PC-9 (cell line): Measurements from ENCODE around the gene SLC35A1. TPM values are rescaled to one million over a fixed set of nuclear protein-coding genes. Genes with fewer than 3 reads are reported as not detected.

Source experiments
- BruUV-seq: library from RNA; stranded (reverse); fragments of 400-500 nt; replicated peaks from 2 replicates; lab custom pipeline; 2021; lab: Mats Ljungman, UMichigan
- CTCF ChIA-PET: fragments of 300-600 bp; sonication (Branson Sonifier 250); formaldehyde crosslinking; loops from one replicate; lab custom pipeline; 2022; ENCODE audit warnings: antibody characterized with exemption; lab: Charles Lee
- POLR2A ChIA-PET: fragments of 300-600 bp; sonication (Branson Sonifier 250); formaldehyde crosslinking; loops from one replicate; lab custom pipeline; 2022; ENCODE audit warnings: antibody characterized with exemption; ENCODE audit not compliant: unreplicated experiment; lab: Charles Lee
- DNase-seq, 2 experiments: peaks; one replicate each; pipeline versions ENCODE4 v3.0.0 to v3.0.0-alpha.2; 2015 to 2022; ENCODE audit warnings: mixed read lengths in 1 of 2
- H2AFZ ChIP-seq: fragments of 200-600 bp; sonication (generic); 2 replicates; pipeline ENCODE4 v1.8.1; 2017; ENCODE audit warnings: antibody characterized with exemption
- H3F3A ChIP-seq: fragments of 200-600 bp; sonication (generic); 2 replicates; pipeline ENCODE4 v1.8.1; 2017; ENCODE audit warnings: antibody characterized with exemption, mild to moderate bottlenecking, low read depth; ENCODE audit not compliant: insufficient read depth
- H3K27ac ChIP-seq: fragments of 200-600 bp; sonication (generic); 2 replicates; pipeline ENCODE4 v1.6.1; 2016; ENCODE audit warnings: mixed run types
- H3K27me3 ChIP-seq: fragments of 200-600 bp; sonication (generic); 2 replicates; pipeline ENCODE4 v1.6.1; 2016; ENCODE audit warnings: low read depth, mixed run types; ENCODE audit not compliant: insufficient read depth
- H3K36me3 ChIP-seq: fragments of 200-600 bp; sonication (generic); 2 replicates; pipeline ENCODE4 v1.6.1; 2016; ENCODE audit warnings: low read depth, mixed run types
- H3K4me1 ChIP-seq: fragments of 200-600 bp; sonication (generic); replicated peaks from 2 replicates; pipeline ENCODE4 v1.6.1; 2016; ENCODE audit warnings: mixed run types; ENCODE audit not compliant: insufficient read depth
- H3K4me2 ChIP-seq: fragments of 200-600 bp; sonication (generic); 2 replicates; pipeline ENCODE4 v1.6.1; 2017; ENCODE audit warnings: mixed run types
- H3K4me3 ChIP-seq: fragments of 200-600 bp; sonication (generic); 2 replicates; pipeline ENCODE4 v1.6.1; 2016; ENCODE audit warnings: mixed run types
- H3K79me2 ChIP-seq: fragments of 200-600 bp; sonication (generic); 2 replicates; pipeline ENCODE4 v1.6.1; 2017; ENCODE audit warnings: low read depth, mixed run types
- H3K9me2 ChIP-seq: fragments of 200-600 bp; sonication (generic); 2 replicates; pipeline ENCODE4 v1.8.1; 2017; ENCODE audit warnings: mild to moderate bottlenecking; ENCODE audit not compliant: insufficient read depth
- H3K9me3 ChIP-seq: fragments of 200-600 bp; sonication (generic); 2 replicates; pipeline ENCODE4 v1.8.1; 2016; ENCODE audit warnings: low read depth; ENCODE audit not compliant: insufficient read depth
- H4K20me1 ChIP-seq: fragments of 200-600 bp; sonication (generic); 2 replicates; pipeline ENCODE4 v1.8.1; 2017; ENCODE audit not compliant: insufficient read depth
- CTCF ChIP-seq: fragments of 200-600 bp; sonication (generic); conservative IDR thresholded peaks from 2 replicates; pipeline ENCODE4 v1.6.1; 2017; ENCODE audit warnings: mixed run types, antibody characterized with exemption, mild to moderate bottlenecking, moderate library complexity
- EZH2 ChIP-seq: fragments of 200-600 bp; sonication (generic); IDR thresholded peaks from 2 replicates; pipeline ENCODE4 v1.8.0; 2017; ENCODE audit warnings: antibody characterized with exemption, low read depth
- intact Hi-C: fragments of 100-400 bp; cut with micrococcal nuclease; formaldehyde crosslinking; loops from one replicate; pipeline ENCODE4 v1.10.0; 2022; ENCODE audit not compliant: unreplicated experiment
- total RNA-seq: library from RNA; stranded (reverse); gene quantifications from 2 replicates; pipeline ENCODE4 v1.2.3, GENCODE V29; 2021

Gene SLC35A1
- total RNA-seq, 1 experiment from 2014 or later = 9.3 TPM

GRCh38 chr6:87538510-87539260, 65.9 kb downstream of the SLC35A1 start:
- no peak for TF ChIP-seq CTCF
- no peaks in the 10 kb centered on the region for H3K9me3 ChIP-seq
- intact Hi-C loops = no loop called here
- DNase-seq = no peak
- no peak overlapping the region for H3K4me3 ChIP-seq
- CTCF ChIA-PET = no interaction called here
- no TSS peak for BruUV-seq
- H3K4me1 ChIP-seq = no peaks in the 10 kb centered on the region
- H3K27me3 ChIP-seq = no peaks in the 10 kb centered on the region
- no peaks in the 10 kb centered on the region for H3K79me2 ChIP-seq
- H2AFZ ChIP-seq = no peak overlapping the region
- no peaks in the 10 kb centered on the region for H4K20me1 ChIP-seq
- POLR2A ChIA-PET = no interaction called here
- H3F3A ChIP-seq = no peaks in the 10 kb centered on the region
- H3K36me3 ChIP-seq = no peaks in the 10 kb centered on the region
- no peaks in the 10 kb centered on the region for H3K9me2 ChIP-seq
- no peak overlapping the region for H3K27ac ChIP-seq
- H3K4me2 ChIP-seq = no peak overlapping the region

GRCh38 chr6:87539554-87539953, 66.8 kb downstream of the SLC35A1 start:
- ChIA-PET CTCF (no interaction called here), POLR2A (no interaction called here)
- no peaks in the 10 kb centered on the region for H3K79me2 ChIP-seq
- no peak overlapping the region for H3K4me3 ChIP-seq
- BruUV-seq = no TSS peak
- H4K20me1 ChIP-seq = no peaks in the 10 kb centered on the region
- no peaks in the 10 kb centered on the region for H3K36me3 ChIP-seq
- no peak overlapping the region for H3K4me2 ChIP-seq
- no peak for TF ChIP-seq EZH2
- no peak for TF ChIP-seq CTCF
- DNase-seq = no peak
- no peak overlapping the region for H2AFZ ChIP-seq
- intact Hi-C loops = no loop called here
- no peaks in the 10 kb centered on the region for H3K4me1 ChIP-seq
- no peaks in the 10 kb centered on the region for H3K9me3 ChIP-seq
- no peak overlapping the region for H3K27ac ChIP-seq
- H3K27me3 ChIP-seq = no peaks in the 10 kb centered on the region
- no peaks in the 10 kb centered on the region for H3F3A ChIP-seq
- H3K9me2 ChIP-seq = no peaks in the 10 kb centered on the region

- ChIA-PET CTCF (no interaction called here), POLR2A (no interaction called here)
- Histone ChIP-seq H3K4me1 (no peaks in the 10 kb centered on the region), H3F3A (no peaks in the 10 kb centered on the region), H3K27ac (no peak overlapping the region), H3K36me3 (no peaks in the 10 kb centered on the region), H3K4me3 (no peak overlapping the region), H3K9me2 (no peaks in the 10 kb centered on the region), H3K4me2 (no peak overlapping the region), H3K27me3 (no peaks in the 10 kb centered on the region), H4K20me1 (no peaks in the 10 kb centered on the region), H3K79me2 (no peaks in the 10 kb centered on the region), H2AFZ (no peak overlapping the region), H3K9me3 (no peaks in the 10 kb centered on the region)
- intact Hi-C loops = no loop called here
- no peak for DNase-seq
- BruUV-seq = no TSS peak
- TF ChIP-seq EZH2 = no peak
- no peak for TF ChIP-seq CTCF
These were observed 67.8 kb downstream of the SLC35A1 start for GRCh38 chr6:87540539-87540938.
